GDM1 (cell line): ENCODE measurements around the gene TANK.
"Not testable (repeated sequence)": the region's sequence is repeated elsewhere in the genome, so short reads cannot be mapped to it uniquely, and the experiment has no call there.

Experiments
- DNase-seq: peaks from one replicate; lab custom pipeline; 2025; lab: John Stamatoyannopoulos, UW

The TANK gene

GRCh38 chr2:161169335-161169734 is 9.1 kb downstream of the TANK start:
- no peak for DNase-seq

GRCh38 chr2:161170377-161170776 is 10.1 kb downstream of the TANK start:
- DNase-seq = no peak

- no peak for DNase-seq
These were observed 11.0 kb downstream of the TANK start for GRCh38 chr2:161170958-161171932.

- no peak for DNase-seq
These were observed 12.8 kb downstream of the TANK start for GRCh38 chr2:161172901-161173540.

- DNase-seq = no peak
These were observed 13.4 kb downstream of the TANK start for GRCh38 chr2:161173541-161174194.

GRCh38 chr2:161177969-161178368 is 17.7 kb downstream of the TANK start:
- no peak for DNase-seq

GRCh38 chr2:161178756-161179155 is 18.5 kb downstream of the TANK start:
- DNase-seq = no peak

GRCh38 chr2:161190050-161190449 is 29.8 kb downstream of the TANK start:
- DNase-seq = no peak

- DNase-seq = not testable (repeated sequence)
These were observed 35.4 kb downstream of the TANK start for GRCh38 chr2:161195602-161196001.

GRCh38 chr2:161199912-161200701 is 39.9 kb downstream of the TANK start:
- no peak for DNase-seq

GRCh38 chr2:161204846-161205245 is 44.6 kb downstream of the TANK start:
- DNase-seq = no peak

GRCh38 chr2:161206471-161207032 is 46.3 kb downstream of the TANK start:
- no peak for DNase-seq

- no peak for DNase-seq
These were observed 47.7 kb downstream of the TANK start for GRCh38 chr2:161207941-161208340.

GRCh38 chr2:161208527-161209139 is 48.4 kb downstream of the TANK start:
- DNase-seq = no peak

GRCh38 chr2:161209902-161210301 is 49.7 kb downstream of the TANK start:
- no peak for DNase-seq

GRCh38 chr2:161217597-161218185 is 57.5 kb downstream of the TANK start:
- DNase-seq = no peak

- DNase-seq = no peak
These were observed 59.0 kb downstream of the TANK start for GRCh38 chr2:161219211-161219610.

GRCh38 chr2:161223139-161223732 is 63.0 kb downstream of the TANK start:
- DNase-seq = no peak

GRCh38 chr2:161228511-161229240 is 68.4 kb downstream of the TANK start:
- DNase-seq = no peak

- DNase-seq = no peak
These were observed 70.7 kb downstream of the TANK start for GRCh38 chr2:161230959-161231358.
